Peyer's patch (tissue), 4 donors: ENCODE measurements around the gene L3MBTL4.

Source experiments
- POLR2A ChIP-seq, 2 donors: fragments of 450-650 bp; IDR thresholded peaks; one replicate each; pipeline ENCODE4 v1.5.1; 2017; ENCODE audit warnings: antibody characterized with exemption in 2 of 2, mild to moderate bottlenecking in 2 of 2, moderate library complexity in 2 of 2
- TF ChIP-seq, protein P1 (sequence below), 6 experiments: fragments of 450-650 bp in 4 of 6; fragments of 200-600 bp in 2 of 6; sonication (generic) in 1 of 6; IDR thresholded peaks; one replicate each; pipeline ENCODE4 v1.5.1; 2017 to 2019; ENCODE audit warnings: antibody characterized with exemption in 6 of 6, mild to moderate bottlenecking in 3 of 6, moderate library complexity in 1 of 6

DNA sequence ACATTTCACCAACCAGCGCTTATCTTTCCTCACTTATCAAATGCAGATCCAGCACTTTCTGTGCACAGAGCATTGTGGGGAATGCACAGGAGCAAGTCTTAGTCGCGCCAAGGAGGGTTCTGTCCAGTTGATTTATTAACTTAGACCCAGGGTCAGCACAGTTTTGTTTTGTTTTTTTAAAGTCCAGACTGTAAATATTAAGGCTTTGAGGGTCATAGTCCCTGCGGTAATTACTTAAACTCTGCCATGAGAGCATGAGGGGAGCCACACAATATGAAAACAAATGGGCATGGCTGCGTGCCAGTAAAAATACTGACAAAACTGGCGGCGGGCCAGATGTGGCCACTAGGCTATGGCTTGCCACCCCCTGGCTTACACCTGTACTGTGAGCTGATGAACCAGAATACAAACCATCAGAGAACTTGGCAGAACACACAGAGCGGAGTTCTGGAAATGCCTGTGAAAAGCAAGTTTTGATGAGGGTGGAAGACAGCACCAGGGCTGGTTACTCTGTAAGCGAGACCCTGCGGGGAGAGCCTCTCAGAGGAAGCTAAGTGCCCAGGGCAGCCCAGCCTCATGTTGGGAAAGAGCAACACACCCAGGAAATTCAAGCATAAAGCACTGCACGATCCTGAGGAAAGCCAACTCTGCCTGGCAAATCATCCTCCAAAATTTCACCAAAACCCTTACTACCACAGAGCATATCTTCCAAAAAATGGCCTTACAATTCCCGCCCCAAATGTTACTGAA, 43.6 kb downstream of the L3MBTL4 start:
- TF ChIP-seq, protein P1, sequence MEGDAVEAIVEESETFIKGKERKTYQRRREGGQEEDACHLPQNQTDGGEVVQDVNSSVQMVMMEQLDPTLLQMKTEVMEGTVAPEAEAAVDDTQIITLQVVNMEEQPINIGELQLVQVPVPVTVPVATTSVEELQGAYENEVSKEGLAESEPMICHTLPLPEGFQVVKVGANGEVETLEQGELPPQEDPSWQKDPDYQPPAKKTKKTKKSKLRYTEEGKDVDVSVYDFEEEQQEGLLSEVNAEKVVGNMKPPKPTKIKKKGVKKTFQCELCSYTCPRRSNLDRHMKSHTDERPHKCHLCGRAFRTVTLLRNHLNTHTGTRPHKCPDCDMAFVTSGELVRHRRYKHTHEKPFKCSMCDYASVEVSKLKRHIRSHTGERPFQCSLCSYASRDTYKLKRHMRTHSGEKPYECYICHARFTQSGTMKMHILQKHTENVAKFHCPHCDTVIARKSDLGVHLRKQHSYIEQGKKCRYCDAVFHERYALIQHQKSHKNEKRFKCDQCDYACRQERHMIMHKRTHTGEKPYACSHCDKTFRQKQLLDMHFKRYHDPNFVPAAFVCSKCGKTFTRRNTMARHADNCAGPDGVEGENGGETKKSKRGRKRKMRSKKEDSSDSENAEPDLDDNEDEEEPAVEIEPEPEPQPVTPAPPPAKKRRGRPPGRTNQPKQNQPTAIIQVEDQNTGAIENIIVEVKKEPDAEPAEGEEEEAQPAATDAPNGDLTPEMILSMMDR (IDR thresholded peaks at IDR 0.05), result no peak
- TF ChIP-seq POLR2A (IDR thresholded peaks at IDR 0.05), result no peak
